Gastroesophageal sphincter (tissue), 4 donors: ENCODE results near the gene PTPRN2. TPM values are rescaled to one million over a fixed set of nuclear protein-coding genes. Genes with fewer than 3 reads are reported as not detected.

ENCODE experiments used
- ATAC-seq: fragments of 150-250 bp; one replicate; pipeline ENCODE4 v1.9.1; 2016; ENCODE audit warnings: mild to moderate bottlenecking, moderate library complexity
- H3K27ac ChIP-seq, 4 donors: fragments of 200-600 bp; sonication (generic) in 3 of 4; 1 replicate in 3 of 4; 2 replicates in 1 of 4; pipeline ENCODE4 v1.5.1; 2016 to 2019
- H3K27me3 ChIP-seq: fragments of 200-600 bp; sonication (generic); one replicate; pipeline ENCODE4 v1.5.1; 2019
- H3K36me3 ChIP-seq, 2 donors: fragments of 200-600 bp; sonication (generic); one replicate each; pipeline ENCODE4 v1.5.1; 2019; ENCODE audit warnings: control low read depth in 1 of 2
- H3K4me1 ChIP-seq, 3 donors: fragments of 200-600 bp; sonication (generic); 1 replicate in 2 of 3; 2 replicates in 1 of 3; pipeline ENCODE4 v1.5.1; 2016 to 2019; ENCODE audit warnings: control low read depth in 2 of 3
- H3K4me3 ChIP-seq, 2 donors: fragments of 200-600 bp; sonication (generic); one replicate each; pipeline ENCODE4 v1.5.1; 2019; ENCODE audit warnings: mild to moderate bottlenecking in 1 of 2, moderate library complexity in 1 of 2
- H3K9me3 ChIP-seq, 3 donors: fragments of 200-600 bp; sonication (generic); one replicate each; pipeline ENCODE4 v1.5.1; 2017 to 2019; ENCODE audit warnings: control low read depth in 2 of 3
- CTCF ChIP-seq, 4 experiments: fragments of 200-600 bp in 2 of 4; fragments of 450-650 bp in 2 of 4; sonication (generic) in 1 of 4; IDR thresholded peaks; one replicate each; pipeline ENCODE4 v1.5.1; 2017 to 2019; ENCODE audit warnings: antibody characterized with exemption in 4 of 4, mild to moderate bottlenecking in 2 of 4, moderate library complexity in 2 of 4
- EP300 ChIP-seq: sonication (generic); formaldehyde crosslinking; IDR thresholded peaks from one replicate; pipeline ENCODE4 v1.6.1; 2017; ENCODE audit warnings: antibody characterized with exemption, mild to moderate bottlenecking
- POLR2A ChIP-seq, 2 donors: fragments of 450-650 bp; IDR thresholded peaks; one replicate each; pipeline ENCODE4 v1.6.1; 2017; ENCODE audit warnings: antibody characterized with exemption in 2 of 2, mild to moderate bottlenecking in 2 of 2, moderate library complexity in 1 of 2
- POLR2AphosphoS5 ChIP-seq: sonication (generic); formaldehyde crosslinking; IDR thresholded peaks from one replicate; pipeline ENCODE4 v1.6.1; 2017; ENCODE audit warnings: antibody characterized with exemption
- WGBS, 2 donors: methylation state at CpG; one replicate each; pipeline ENCODE4 v1.1.5; 2018; ENCODE audit warnings: low coverage in 1 of 2; 5-methylcytosine and 5-hydroxymethylcytosine counted together
- total RNA-seq, 4 donors: library from RNA; depleted of rRNA; stranded (reverse); fragments of >200 nt; gene quantifications; one replicate each; pipeline ENCODE4 v1.1.0, GENCODE V29; 2016

The PTPRN2 gene
- total RNA-seq, 4 donors from 2014 or later: 1.7 to 4.7 (median 3.3) TPM

DNA sequence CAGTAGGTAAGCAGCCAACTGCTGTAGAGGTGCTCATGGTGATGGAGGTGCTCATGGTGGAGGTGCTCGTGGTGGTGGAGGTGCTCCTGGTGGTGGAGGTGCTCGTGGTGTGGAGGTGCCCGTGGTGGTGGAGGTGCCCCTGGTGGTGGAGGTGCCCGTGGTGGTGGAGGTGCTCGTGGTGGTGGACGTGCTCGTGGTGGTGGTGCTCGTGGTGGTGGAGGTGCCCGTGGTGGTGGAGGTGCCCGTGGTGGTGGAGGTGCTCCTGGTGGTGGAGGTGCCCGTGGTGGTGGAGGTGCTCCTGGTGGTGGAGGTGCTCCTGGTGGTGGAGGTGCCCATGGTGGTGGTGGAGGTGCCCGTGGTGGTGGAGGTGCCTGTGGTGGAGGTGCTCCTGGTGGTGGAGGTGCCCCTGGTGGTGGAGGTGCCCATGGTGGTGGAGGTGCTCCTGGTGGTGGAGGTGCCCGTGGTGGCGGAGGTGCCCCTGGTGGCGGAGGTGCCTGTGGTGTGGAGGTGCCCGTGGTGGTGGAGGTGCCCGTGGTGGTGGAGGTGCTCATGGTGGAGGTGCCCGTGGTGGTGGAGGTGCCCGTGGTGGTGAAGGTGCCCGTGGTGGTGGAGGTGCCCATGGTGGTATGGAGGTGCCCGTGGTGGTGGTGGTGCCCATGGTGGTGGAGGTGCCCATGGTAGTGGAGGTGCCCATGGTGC, 517.3 kb downstream of the PTPRN2 start:
- H3K27ac ChIP-seq: no peak overlapping the region
- no peaks in the 10 kb centered on the region for H3K9me3 ChIP-seq
- no peak for ATAC-seq
- no peaks in the 10 kb centered on the region for H3K4me1 ChIP-seq
- no peak for TF ChIP-seq EP300
- TF ChIP-seq CTCF (IDR thresholded peaks at IDR 0.05): no peak
- TF ChIP-seq POLR2A (IDR thresholded peaks at IDR 0.05): no peak
- no peak for TF ChIP-seq POLR2AphosphoS5
- no peak overlapping the region for H3K4me3 ChIP-seq
- H3K27me3 ChIP-seq: peaks cover 19% of the 10 kb centered on the region
- WGBS, 2 donors: 70 to 80% methylated on average over 2 to 9 of the region's 21 CpGs
- H3K36me3 ChIP-seq: no peaks in the 10 kb centered on the region

DNA sequence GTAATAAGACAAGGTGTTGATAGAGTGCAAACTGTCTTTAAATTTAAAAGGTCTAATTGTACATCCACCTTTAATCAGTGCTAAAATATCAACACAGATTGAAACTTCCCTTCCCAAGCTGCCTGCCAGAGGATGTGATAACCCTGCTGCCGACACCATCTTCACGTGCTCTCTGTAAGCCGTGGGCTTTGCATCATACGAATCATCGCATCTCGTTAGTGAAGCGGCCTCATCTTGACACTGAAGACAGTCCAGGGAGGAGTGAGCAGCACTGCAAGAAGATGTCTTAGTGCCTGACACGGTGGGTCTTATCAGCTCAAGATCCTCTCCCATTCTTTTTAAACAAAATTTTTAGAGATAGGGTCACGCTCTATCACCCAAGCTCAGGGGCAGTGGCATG, 518.8 kb downstream of the PTPRN2 start:
- H3K36me3 ChIP-seq: no peaks in the 10 kb centered on the region
- ATAC-seq: no peak
- H3K4me1 ChIP-seq: no peaks in the 10 kb centered on the region
- no peaks in the 10 kb centered on the region for H3K9me3 ChIP-seq
- H3K27ac ChIP-seq: no peak overlapping the region
- peaks cover 13% of the 10 kb centered on the region for H3K27me3 ChIP-seq
- H3K4me3 ChIP-seq: no peak overlapping the region
- 67 to 71% methylated on average over 3 to 9 of the region's 9 CpGs for WGBS, 2 donors
- no peak for TF ChIP-seq CTCF (IDR thresholded peaks at IDR 0.05)
- no peak for TF ChIP-seq POLR2A (IDR thresholded peaks at IDR 0.05)
- TF ChIP-seq POLR2AphosphoS5: no peak
- TF ChIP-seq EP300: no peak

DNA sequence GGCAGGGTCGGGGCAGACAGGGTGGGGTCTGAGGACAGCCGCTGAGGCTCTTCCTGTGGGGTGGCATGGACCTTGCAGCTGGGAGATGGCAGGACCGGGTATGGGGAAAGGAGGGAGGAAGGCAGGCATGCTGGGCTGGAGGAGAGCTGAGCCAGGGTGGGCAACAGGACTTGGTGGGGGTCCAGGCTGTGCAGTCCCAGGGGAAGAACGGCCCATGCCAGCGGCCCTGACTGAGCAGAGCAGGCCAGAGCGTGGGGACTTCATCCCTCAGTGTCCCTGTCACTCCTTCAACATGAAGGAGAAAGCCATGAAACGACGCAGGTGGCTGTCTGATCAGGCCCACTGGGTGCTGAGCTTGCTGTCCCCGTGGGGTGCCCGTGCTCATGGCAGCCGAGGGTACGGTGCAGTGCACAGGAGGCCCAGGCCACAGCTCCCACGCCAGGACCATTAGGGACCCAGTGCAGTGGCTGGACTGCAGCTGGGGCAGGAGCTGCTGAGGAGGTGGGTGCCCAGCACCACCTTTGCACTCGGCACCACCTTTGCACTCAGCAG, 519.6 kb downstream of the PTPRN2 start:
- no peak for TF ChIP-seq EP300
- TF ChIP-seq CTCF (IDR thresholded peaks at IDR 0.05): no peak
- TF ChIP-seq POLR2AphosphoS5: no peak
- no peak for TF ChIP-seq POLR2A (IDR thresholded peaks at IDR 0.05)
- peak; percentile 13 for ATAC-seq
- H3K4me1 ChIP-seq: no peaks in the 10 kb centered on the region
- 40 to 100% methylated on average over 1 of the region's 14 CpGs for WGBS, 2 donors
- H3K27ac ChIP-seq: no peak overlapping the region
- H3K9me3 ChIP-seq: no peaks in the 10 kb centered on the region
- no peak overlapping the region for H3K4me3 ChIP-seq
- no peaks in the 10 kb centered on the region for H3K36me3 ChIP-seq
- H3K27me3 ChIP-seq: peaks cover 14% of the 10 kb centered on the region

DNA sequence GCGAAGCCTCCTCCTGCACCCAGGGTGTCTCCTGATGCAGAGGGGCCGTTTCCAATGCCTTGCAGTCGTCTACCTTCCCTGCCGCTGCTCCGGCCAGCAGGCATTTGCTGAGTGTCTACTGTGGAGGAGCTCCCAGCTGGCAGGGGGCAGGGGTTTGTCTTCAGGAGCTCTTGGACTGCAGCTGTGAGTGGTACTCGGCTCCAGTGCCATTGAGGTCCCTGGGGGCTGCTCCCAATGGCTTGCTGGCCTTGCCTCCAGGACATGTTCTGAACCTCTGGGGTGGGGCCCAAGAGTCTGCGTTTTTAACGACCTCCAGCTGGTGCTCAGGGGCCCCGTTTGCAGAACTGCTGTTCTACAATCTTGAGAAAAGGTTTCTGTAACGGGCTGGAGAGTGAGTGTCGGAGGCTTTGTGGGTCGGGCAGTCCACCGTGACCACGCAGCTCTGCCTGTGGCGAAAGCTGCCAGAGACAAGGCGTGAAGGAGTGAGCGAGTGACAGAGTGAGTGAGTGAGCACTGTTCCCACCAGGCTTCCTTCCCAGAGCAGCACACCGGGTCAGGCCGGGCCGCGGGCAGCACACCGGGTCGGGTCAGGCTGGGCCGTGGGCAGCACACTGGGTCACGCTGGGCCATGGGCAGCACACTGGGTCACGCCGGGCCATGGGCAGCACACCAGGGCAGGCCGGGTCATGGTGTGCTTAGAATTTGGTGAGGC, 520.2 kb downstream of the PTPRN2 start:
- H3K36me3 ChIP-seq: no peaks in the 10 kb centered on the region
- no peak for TF ChIP-seq POLR2AphosphoS5
- TF ChIP-seq EP300: no peak
- no peak for TF ChIP-seq POLR2A (IDR thresholded peaks at IDR 0.05)
- no peak for TF ChIP-seq CTCF (IDR thresholded peaks at IDR 0.05)
- H3K9me3 ChIP-seq: peaks cover 0 to 6% (median 0%) of the 10 kb centered on the region in 3 donors
- H3K4me1 ChIP-seq: no peaks in the 10 kb centered on the region
- WGBS, 2 donors: 56% methylated on average over 2 of the region's 28 CpGs; no CpG with 5 or more reads in 1 of the 2 donors
- peaks cover 19% of the 10 kb centered on the region for H3K27me3 ChIP-seq
- peak; percentile 13 for ATAC-seq
- no peak overlapping the region for H3K4me3 ChIP-seq
- no peak overlapping the region for H3K27ac ChIP-seq
